ENCODE results near the gene RIC8B. TPM values are rescaled to one million over a fixed set of nuclear protein-coding genes. Genes with fewer than 3 reads are reported as not detected.

The RIC8B gene
- total RNA-seq, 1 experiment from 2014 or later = 14.9 TPM

DNA sequence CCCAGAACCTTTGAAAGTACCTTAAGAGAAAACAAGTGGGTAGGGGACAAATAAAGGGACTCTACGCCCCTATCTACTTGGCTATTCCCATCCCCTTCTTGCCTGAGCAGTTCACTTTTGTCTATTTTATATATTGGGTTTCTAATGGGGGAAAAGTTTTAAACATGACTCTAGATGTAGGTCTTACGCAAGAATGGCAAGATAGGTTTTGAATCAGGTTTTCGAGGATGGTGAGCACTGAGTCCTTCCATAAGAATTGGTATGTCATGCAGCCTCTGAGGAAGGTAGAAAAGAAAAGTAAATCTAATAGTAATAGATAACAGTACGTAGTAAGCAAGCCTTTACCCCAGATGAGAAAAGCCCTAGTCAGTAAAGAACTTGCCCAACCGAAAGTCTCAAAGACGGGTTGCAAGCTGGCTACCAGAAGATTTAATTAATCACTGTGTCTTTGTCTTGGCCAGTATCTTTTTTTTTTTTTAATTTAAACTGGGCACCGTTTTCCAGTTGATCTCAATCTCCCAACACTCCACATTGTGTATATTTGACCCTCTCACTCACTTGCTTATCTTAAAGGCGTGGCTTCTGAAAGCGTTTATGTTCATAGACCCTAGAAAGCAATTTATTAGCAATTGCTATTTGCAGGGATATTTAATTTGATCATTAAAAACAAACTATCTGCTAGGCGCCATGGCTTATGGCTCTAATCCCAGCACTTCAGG is 94.7 kb downstream of the RIC8B start:
- H2AFZ ChIP-seq = no peak overlapping the region
- ChIA-PET CTCF (no interaction called here), POLR2A (ENCODE audit: unreplicated experiment) (no interaction called here)
- no peaks in the 10 kb centered on the region for H3F3A ChIP-seq (ENCODE audit: insufficient read depth, low read depth)
- no peak overlapping the region for H3K4me3 ChIP-seq
- no peaks in the 10 kb centered on the region for H4K20me1 ChIP-seq (ENCODE audit: insufficient read depth)
- H3K9me2 ChIP-seq (ENCODE audit: insufficient read depth) = no peaks in the 10 kb centered on the region
- 0 out of 2 replicates have a peak, but pooled peaks cover 6% of the 10 kb centered on the region for H3K36me3 ChIP-seq (ENCODE audit: low read depth)
- BruUV-seq (replicated peaks) = no TSS peak
- no peak for DNase-seq
- no peak overlapping the region for H3K4me2 ChIP-seq
- no peak overlapping the region for H3K27ac ChIP-seq
- no peaks in the 10 kb centered on the region for H3K9me3 ChIP-seq (ENCODE audit: insufficient read depth, low read depth)
- no peaks in the 10 kb centered on the region; the same call in 1 of the 2 replicates for H3K4me1 ChIP-seq (replicated peaks; ENCODE audit: insufficient read depth)
- no peaks in the 10 kb centered on the region for H3K27me3 ChIP-seq (ENCODE audit: insufficient read depth, low read depth)
- no peaks in the 10 kb centered on the region for H3K79me2 ChIP-seq (ENCODE audit: low read depth)
- intact Hi-C loops (cut with micrococcal nuclease; ENCODE audit: unreplicated experiment) = no loop called here
- TF ChIP-seq EZH2 (IDR thresholded peaks at IDR 0.05; ENCODE audit: low read depth) = no peak
- TF ChIP-seq, protein P1, sequence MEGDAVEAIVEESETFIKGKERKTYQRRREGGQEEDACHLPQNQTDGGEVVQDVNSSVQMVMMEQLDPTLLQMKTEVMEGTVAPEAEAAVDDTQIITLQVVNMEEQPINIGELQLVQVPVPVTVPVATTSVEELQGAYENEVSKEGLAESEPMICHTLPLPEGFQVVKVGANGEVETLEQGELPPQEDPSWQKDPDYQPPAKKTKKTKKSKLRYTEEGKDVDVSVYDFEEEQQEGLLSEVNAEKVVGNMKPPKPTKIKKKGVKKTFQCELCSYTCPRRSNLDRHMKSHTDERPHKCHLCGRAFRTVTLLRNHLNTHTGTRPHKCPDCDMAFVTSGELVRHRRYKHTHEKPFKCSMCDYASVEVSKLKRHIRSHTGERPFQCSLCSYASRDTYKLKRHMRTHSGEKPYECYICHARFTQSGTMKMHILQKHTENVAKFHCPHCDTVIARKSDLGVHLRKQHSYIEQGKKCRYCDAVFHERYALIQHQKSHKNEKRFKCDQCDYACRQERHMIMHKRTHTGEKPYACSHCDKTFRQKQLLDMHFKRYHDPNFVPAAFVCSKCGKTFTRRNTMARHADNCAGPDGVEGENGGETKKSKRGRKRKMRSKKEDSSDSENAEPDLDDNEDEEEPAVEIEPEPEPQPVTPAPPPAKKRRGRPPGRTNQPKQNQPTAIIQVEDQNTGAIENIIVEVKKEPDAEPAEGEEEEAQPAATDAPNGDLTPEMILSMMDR (conservative IDR thresholded peaks at IDR 0.05) = no peak

DNA sequence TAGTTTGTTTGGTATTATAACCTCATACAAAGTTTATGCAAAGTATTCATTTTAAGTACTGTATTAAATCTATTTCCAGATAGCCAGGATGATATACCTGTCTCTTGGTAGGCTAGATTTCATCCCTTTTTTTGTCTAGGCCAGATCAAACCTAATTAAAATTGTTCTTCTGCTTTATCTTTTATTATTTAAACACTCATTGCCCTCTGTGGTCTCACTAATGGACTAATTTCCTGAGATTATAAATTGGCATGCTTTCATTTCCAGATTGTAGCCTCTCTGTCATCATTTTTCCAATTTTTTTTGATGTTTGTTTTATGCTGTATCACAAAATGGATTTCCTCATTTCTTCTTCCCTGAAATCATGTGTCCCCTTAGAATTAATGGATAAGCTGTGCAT is 95.6 kb downstream of the RIC8B start:
- ChIA-PET POLR2A (ENCODE audit: unreplicated experiment) (no interaction called here), CTCF (no interaction called here)
- intact Hi-C loops (cut with micrococcal nuclease; ENCODE audit: unreplicated experiment) = no loop called here
- Histone ChIP-seq H3K27me3 (ENCODE audit: insufficient read depth, low read depth) (no peaks in the 10 kb centered on the region), H3K79me2 (ENCODE audit: low read depth) (no peaks in the 10 kb centered on the region), H3F3A (ENCODE audit: insufficient read depth, low read depth) (no peaks in the 10 kb centered on the region), H3K9me3 (ENCODE audit: insufficient read depth, low read depth) (no peaks in the 10 kb centered on the region), H3K36me3 (ENCODE audit: low read depth) (0 out of 2 replicates have a peak, but pooled peaks cover 6% of the 10 kb centered on the region), H3K9me2 (ENCODE audit: insufficient read depth) (no peaks in the 10 kb centered on the region), H3K4me1 (replicated peaks; ENCODE audit: insufficient read depth) (no peaks in the 10 kb centered on the region; the same call in 1 of the 2 replicates), H3K4me3 (no peak overlapping the region), H4K20me1 (ENCODE audit: insufficient read depth) (no peaks in the 10 kb centered on the region), H3K27ac (no peak overlapping the region), H3K4me2 (no peak overlapping the region), H2AFZ (no peak overlapping the region)
- TF ChIP-seq EZH2 (IDR thresholded peaks at IDR 0.05; ENCODE audit: low read depth) = no peak
- TF ChIP-seq, protein P1 (conservative IDR thresholded peaks at IDR 0.05) = no peak
- no TSS peak for BruUV-seq (replicated peaks)
- no peak for DNase-seq

DNA sequence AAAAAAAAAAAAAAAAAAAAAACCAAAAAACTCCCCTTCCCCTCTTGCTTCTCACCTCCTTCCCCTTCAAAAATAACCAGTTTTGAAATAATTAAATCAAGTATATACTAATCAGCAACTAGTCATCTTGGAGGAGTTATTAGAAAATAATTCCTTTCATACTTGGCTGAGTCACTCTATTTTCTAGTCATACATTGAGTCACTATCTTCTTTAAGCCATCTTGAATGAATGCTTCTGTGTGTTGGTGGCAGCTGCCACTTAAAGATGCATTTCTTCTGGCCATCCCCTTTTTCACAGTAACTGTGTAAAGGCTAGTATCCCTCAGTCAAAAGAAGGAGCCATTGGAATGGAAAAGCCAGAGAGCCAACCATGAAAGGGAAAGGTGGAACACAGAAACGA is 97.0 kb downstream of the RIC8B start:
- CTCF ChIA-PET = interaction anchor here (0.6 kb wide), 1 partner anchor 1640 kb away, joined by 7 read pairs; no protein-coding TSS in a partner anchor
- Histone ChIP-seq H3F3A (ENCODE audit: insufficient read depth, low read depth) (no peaks in the 10 kb centered on the region), H3K4me3 (no peak overlapping the region), H3K79me2 (ENCODE audit: low read depth) (no peaks in the 10 kb centered on the region), H2AFZ (no peak overlapping the region), H3K9me2 (ENCODE audit: insufficient read depth) (no peaks in the 10 kb centered on the region), H3K4me1 (replicated peaks; ENCODE audit: insufficient read depth) (no peaks in the 10 kb centered on the region; the same call in 1 of the 2 replicates), H3K27me3 (ENCODE audit: insufficient read depth, low read depth) (no peaks in the 10 kb centered on the region), H3K27ac (no peak overlapping the region), H4K20me1 (ENCODE audit: insufficient read depth) (no peaks in the 10 kb centered on the region), H3K4me2 (no peak overlapping the region), H3K36me3 (ENCODE audit: low read depth) (0 out of 2 replicates have a peak, but pooled peaks cover 6% of the 10 kb centered on the region), H3K9me3 (ENCODE audit: insufficient read depth, low read depth) (no peaks in the 10 kb centered on the region)
- POLR2A ChIA-PET (ENCODE audit: unreplicated experiment) = no interaction called here
- no TSS peak for BruUV-seq (replicated peaks)
- TF ChIP-seq EZH2 (IDR thresholded peaks at IDR 0.05; ENCODE audit: low read depth) = no peak
- TF ChIP-seq, protein P1 (conservative IDR thresholded peaks at IDR 0.05) = no peak
- intact Hi-C loops (cut with micrococcal nuclease; ENCODE audit: unreplicated experiment) = no loop called here
- DNase-seq = no peak
